ENCODE results near the gene CA4.

The CA4 gene

GRCh38 chr17:60167065-60167741 is 17.4 kb downstream of the CA4 start:
- H2AFZ ChIP-seq (ENCODE audit: low read depth) = no peak overlapping the region
- no peaks in the 10 kb centered on the region for H4K20me1 ChIP-seq (ENCODE audit: insufficient read depth)
- H3K27ac ChIP-seq = no peak overlapping the region
- H3K9ac ChIP-seq = no peak overlapping the region
- TF ChIP-seq, protein P1, sequence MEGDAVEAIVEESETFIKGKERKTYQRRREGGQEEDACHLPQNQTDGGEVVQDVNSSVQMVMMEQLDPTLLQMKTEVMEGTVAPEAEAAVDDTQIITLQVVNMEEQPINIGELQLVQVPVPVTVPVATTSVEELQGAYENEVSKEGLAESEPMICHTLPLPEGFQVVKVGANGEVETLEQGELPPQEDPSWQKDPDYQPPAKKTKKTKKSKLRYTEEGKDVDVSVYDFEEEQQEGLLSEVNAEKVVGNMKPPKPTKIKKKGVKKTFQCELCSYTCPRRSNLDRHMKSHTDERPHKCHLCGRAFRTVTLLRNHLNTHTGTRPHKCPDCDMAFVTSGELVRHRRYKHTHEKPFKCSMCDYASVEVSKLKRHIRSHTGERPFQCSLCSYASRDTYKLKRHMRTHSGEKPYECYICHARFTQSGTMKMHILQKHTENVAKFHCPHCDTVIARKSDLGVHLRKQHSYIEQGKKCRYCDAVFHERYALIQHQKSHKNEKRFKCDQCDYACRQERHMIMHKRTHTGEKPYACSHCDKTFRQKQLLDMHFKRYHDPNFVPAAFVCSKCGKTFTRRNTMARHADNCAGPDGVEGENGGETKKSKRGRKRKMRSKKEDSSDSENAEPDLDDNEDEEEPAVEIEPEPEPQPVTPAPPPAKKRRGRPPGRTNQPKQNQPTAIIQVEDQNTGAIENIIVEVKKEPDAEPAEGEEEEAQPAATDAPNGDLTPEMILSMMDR (conservative IDR thresholded peaks at IDR 0.05; ENCODE audit: low read depth, low read length) = no peak
- no peak overlapping the region for H3K4me3 ChIP-seq (IDR thresholded peaks at IDR 0.05; ENCODE audit: insufficient read depth, low read depth, low read length)
- H3K4me1 ChIP-seq (ENCODE audit: low read depth, poor library complexity, severe bottlenecking) = peaks cover 20% of the 10 kb centered on the region
- H3K27me3 ChIP-seq (ENCODE audit: insufficient read depth, low read depth) = no peaks in the 10 kb centered on the region
- H3K79me2 ChIP-seq (ENCODE audit: insufficient read depth, low read depth) = no peaks in the 10 kb centered on the region
- no peaks in the 10 kb centered on the region for H3K36me3 ChIP-seq (ENCODE audit: insufficient read depth)
- no peak overlapping the region for H3K4me2 ChIP-seq

GRCh38 chr17:60168654-60169053 is 18.9 kb downstream of the CA4 start:
- TF ChIP-seq, protein P1 (conservative IDR thresholded peaks at IDR 0.05; ENCODE audit: low read depth, low read length) = no peak
- Histone ChIP-seq H3K36me3 (ENCODE audit: insufficient read depth) (no peaks in the 10 kb centered on the region), H3K27me3 (ENCODE audit: insufficient read depth, low read depth) (no peaks in the 10 kb centered on the region), H4K20me1 (ENCODE audit: insufficient read depth) (no peaks in the 10 kb centered on the region), H2AFZ (ENCODE audit: low read depth) (no peak overlapping the region), H3K9ac (no peak overlapping the region), H3K27ac (no peak overlapping the region), H3K4me2 (no peak overlapping the region), H3K4me1 (ENCODE audit: low read depth, poor library complexity, severe bottlenecking) (peaks cover 20% of the 10 kb centered on the region), H3K4me3 (IDR thresholded peaks at IDR 0.05; ENCODE audit: insufficient read depth, low read depth, low read length) (no peak overlapping the region), H3K79me2 (ENCODE audit: insufficient read depth, low read depth) (no peaks in the 10 kb centered on the region)

DNA sequence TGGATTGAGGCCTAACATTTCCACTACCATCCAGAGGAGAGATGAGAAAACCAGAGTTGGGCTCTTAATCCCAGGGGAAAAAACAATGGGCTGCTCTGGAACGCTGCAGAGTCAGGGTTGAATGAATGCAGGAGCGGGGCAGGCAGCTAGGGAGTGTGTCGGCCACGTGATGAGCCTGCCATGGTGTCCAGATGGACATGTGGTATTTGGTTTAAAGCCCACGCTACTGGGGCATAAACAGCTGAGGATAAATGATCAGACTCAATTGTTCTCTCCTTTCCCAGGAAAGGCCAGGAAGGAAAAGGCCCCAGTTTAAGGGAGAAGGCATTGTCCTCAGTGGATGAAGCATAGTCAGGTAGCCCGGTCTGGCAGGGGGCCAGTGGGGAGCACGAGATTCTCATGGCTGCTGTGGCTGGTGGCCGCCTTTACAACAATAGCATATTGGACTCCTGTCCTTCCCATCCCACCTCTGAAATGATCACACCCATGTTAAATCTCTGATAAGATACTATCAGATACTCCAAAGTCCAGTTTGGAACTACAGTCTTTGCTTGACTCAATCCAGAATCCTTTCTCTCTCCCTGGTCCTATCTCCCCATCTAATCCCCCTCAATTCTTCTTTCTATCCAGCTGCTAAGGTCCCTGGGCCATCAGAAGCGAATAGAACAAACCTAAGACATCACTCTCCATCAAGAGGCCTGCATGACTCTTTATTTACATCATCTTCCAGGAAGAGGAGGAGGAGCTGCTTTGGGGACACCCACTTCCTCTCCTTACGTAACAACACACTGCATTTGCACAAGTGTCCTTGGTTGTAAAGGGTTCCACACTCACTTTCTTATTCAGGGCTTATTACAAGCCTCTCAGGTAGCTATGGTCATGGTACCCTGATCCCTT is 20.4 kb downstream of the CA4 start:
- Histone ChIP-seq H2AFZ (ENCODE audit: low read depth) (no peak overlapping the region), H3K27ac (no peak overlapping the region), H3K4me1 (ENCODE audit: low read depth, poor library complexity, severe bottlenecking) (peaks cover 19% of the 10 kb centered on the region), H3K4me3 (IDR thresholded peaks at IDR 0.05; ENCODE audit: insufficient read depth, low read depth, low read length) (no peak overlapping the region), H3K36me3 (ENCODE audit: insufficient read depth) (no peaks in the 10 kb centered on the region), H4K20me1 (ENCODE audit: insufficient read depth) (no peaks in the 10 kb centered on the region), H3K4me2 (no peak overlapping the region), H3K9ac (no peak overlapping the region), H3K27me3 (ENCODE audit: insufficient read depth, low read depth) (no peaks in the 10 kb centered on the region), H3K79me2 (ENCODE audit: insufficient read depth, low read depth) (no peaks in the 10 kb centered on the region)
- TF ChIP-seq, protein P1 (conservative IDR thresholded peaks at IDR 0.05; ENCODE audit: low read depth, low read length) = no peak

DNA sequence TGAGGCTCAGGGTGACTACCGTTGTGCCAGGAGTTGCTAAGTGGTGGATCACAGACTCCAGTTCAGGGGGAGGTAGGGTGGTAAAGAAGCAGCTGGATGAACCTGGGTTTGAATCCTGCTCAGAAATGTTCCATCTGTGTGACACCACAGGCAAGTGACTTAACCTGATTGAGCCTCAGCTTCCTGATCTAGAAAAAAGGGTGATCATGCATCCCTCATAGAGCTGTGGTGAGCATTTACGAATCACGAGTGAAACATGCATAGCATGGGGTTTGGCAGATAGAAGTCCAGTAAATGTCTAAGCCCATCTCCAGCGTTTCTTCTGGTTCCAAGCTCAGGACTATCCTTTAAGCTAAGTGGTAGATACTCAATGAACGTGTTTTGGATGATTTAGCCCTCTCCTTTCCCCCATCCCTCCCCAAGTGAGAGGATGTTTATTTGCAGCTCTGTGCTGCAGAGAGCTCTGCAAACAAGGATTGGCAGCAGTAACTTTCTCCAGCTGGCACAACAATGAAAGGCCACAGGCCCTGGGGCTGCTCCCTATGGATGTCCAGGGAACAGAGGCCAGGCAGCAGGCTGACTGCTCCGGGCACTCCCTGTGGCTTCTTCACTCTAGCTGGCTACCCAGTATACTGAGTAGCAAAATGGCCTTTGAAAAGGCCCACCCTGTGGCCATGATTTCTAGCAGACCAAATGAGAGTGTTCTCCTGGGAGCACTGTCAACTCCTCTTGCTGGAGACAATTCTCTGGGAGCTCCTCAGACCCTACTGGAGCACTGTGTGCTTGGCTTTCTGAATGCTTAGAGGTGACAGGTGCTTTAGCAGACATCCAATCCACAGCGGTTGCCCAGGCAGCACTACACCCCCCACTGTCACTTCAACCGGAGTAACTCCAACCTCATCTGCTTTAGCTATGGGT is 21.3 kb downstream of the CA4 start:
- no peaks in the 10 kb centered on the region for H3K27me3 ChIP-seq (ENCODE audit: insufficient read depth, low read depth)
- no peak overlapping the region for H3K4me3 ChIP-seq (IDR thresholded peaks at IDR 0.05; ENCODE audit: insufficient read depth, low read depth, low read length)
- H3K79me2 ChIP-seq (ENCODE audit: insufficient read depth, low read depth) = no peaks in the 10 kb centered on the region
- no peak overlapping the region for H3K9ac ChIP-seq
- H2AFZ ChIP-seq (ENCODE audit: low read depth) = no peak overlapping the region
- H3K4me1 ChIP-seq (ENCODE audit: low read depth, poor library complexity, severe bottlenecking) = peaks cover 10% of the 10 kb centered on the region
- no peak overlapping the region for H3K4me2 ChIP-seq
- no peak overlapping the region for H3K27ac ChIP-seq
- TF ChIP-seq, protein P1 (conservative IDR thresholded peaks at IDR 0.05; ENCODE audit: low read depth, low read length) = no peak
- H3K36me3 ChIP-seq (ENCODE audit: insufficient read depth) = no peaks in the 10 kb centered on the region
- no peaks in the 10 kb centered on the region for H4K20me1 ChIP-seq (ENCODE audit: insufficient read depth)

Data from KMS-11 (cell line).